T-helper 2 cell treated with Interferon-gamma antibody and Interleukin-4, amounts not matched to agents 5 μg/mL and 100 μg/mL, for 36 hours (primary cell): ENCODE results near the gene FAM222A.

Source experiments
- DNase-seq: peaks from one replicate; pipeline ENCODE4 v3.0.0; 2021; ENCODE audit warnings: low spot score
- H3K27ac Mint-ChIP-seq: one replicate; pipeline ENCODE4 v1.8.0; 2021; ENCODE audit warnings: mild to moderate bottlenecking, mixed read lengths
- H3K27me3 Mint-ChIP-seq: one replicate; pipeline ENCODE4 v1.8.0; 2021; ENCODE audit warnings: low read depth, mixed read lengths
- H3K36me3 Mint-ChIP-seq: one replicate; pipeline ENCODE4 v1.8.0; 2021; ENCODE audit warnings: low read depth, mixed read lengths
- H3K4me1 Mint-ChIP-seq: one replicate; pipeline ENCODE4 v1.8.0; 2021; ENCODE audit warnings: low read depth, mixed read lengths
- H3K4me3 Mint-ChIP-seq: one replicate; pipeline ENCODE4 v1.8.0; 2022; ENCODE audit warnings: mild to moderate bottlenecking, moderate library complexity, mixed read lengths
- H3K9me3 Mint-ChIP-seq: one replicate; pipeline ENCODE4 v1.8.0; 2021; ENCODE audit warnings: mixed read lengths

FAM222A gene

GRCh38 chr12:109814600-109815150 is 101.0 kb downstream of the FAM222A start:
- no peaks in the 10 kb centered on the region for H3K4me1 Mint-ChIP-seq

DNA sequence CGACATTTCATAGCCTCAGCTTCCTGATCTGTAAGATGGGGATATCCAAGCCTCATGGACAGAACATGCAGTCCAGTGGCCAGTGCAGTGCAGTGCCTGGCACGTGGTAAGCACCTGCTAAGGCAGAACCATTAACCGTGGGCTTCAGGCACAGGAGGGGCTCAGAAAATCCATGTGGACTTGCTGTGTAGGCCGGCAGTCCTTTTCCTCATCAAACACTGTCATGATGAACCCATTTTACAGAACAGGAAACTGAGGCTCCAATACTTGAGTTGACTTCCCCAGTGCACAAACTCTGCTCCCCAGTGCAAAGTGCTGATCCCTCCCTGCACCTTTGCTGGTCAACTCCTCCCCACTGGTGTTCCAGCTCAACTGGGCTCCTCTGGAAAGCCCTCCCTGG is 101.6 kb downstream of the FAM222A start:
- no peak for DNase-seq
- Mint-ChIP-seq H3K4me3 (no peak overlapping the region), H3K9me3 (no peaks in the 10 kb centered on the region), H3K36me3 (no peaks in the 10 kb centered on the region), H3K27me3 (no peaks in the 10 kb centered on the region), H3K27ac (no peak overlapping the region), H3K4me1 (no peaks in the 10 kb centered on the region)

More at GRCh38 chr12:109814600-109815150, 101.0 kb downstream of the FAM222A start:
- H3K9me3 Mint-ChIP-seq: no peaks in the 10 kb centered on the region
- no peak overlapping the region for H3K27ac Mint-ChIP-seq
- no peak overlapping the region for H3K4me3 Mint-ChIP-seq
- DNase-seq: no peak
- H3K27me3 Mint-ChIP-seq: no peaks in the 10 kb centered on the region
- H3K36me3 Mint-ChIP-seq: no peaks in the 10 kb centered on the region

DNA sequence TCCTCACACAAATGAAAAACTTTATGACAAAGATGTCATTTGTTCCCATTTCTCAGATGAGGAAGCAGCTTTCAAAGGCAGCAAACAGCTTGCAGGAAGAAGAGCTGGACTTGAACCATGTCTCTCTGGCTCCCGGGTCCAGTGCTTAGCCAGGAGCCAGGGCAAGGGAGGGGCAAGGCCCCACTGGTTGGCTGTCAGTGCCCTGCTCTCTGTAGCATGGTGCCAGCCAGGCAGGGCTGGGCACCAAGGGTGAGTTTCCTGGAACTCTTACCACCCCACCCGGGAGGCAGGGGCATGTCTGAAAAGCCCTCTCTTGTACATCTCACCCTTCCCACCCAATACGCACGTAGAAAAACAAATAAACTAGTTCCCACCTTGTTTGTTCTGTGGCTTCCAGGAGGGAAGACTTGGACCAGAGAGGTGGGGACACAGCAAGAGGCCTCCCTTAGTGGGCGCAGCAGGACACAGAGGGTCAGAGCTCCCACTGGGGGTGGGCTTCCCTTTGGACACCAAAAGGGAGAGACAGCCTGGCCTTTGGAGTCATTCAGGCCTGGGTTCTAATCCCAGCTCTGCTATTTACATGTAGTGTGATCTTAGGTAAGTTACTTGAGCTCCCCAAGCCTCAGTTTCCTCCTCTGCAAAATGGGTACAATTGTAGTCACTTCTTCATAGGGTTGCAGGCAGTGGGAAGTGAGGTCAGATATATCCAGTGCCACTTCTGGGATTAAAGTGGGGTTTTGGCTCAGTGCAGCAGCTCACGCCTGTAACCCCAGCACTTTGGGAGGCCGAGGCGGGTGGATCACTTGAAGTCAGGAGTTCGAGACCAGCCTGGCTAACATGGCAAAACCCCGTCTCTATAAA is 102.4 kb downstream of the FAM222A start:
- DNase-seq: no peak
- Mint-ChIP-seq H3K9me3 (no peaks in the 10 kb centered on the region), H3K4me3 (no peak overlapping the region), H3K27me3 (no peaks in the 10 kb centered on the region), H3K27ac (no peak overlapping the region), H3K4me1 (no peaks in the 10 kb centered on the region), H3K36me3 (no peaks in the 10 kb centered on the region)

DNA sequence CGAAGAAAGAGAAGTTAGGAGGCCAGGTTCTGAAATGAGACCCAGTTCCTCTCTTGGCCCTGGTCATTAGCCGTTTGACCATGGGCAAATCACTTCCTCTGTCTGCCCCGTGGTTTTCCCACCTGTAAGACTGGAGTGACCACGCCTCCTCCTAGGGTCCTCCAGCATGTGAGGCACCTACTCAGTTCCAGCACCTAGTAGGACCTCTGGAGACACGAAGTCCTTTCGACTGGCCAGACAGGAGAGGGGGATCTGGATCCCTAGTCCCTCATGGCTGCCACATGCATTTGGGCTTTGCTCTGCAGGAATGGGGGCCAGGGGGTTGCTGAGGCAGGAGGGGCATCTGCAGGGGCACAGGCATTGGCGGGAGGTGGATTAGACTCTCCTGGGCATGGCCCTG is 103.2 kb downstream of the FAM222A start:
- Mint-ChIP-seq H3K4me3 (no peak overlapping the region), H3K9me3 (no peaks in the 10 kb centered on the region), H3K27ac (no peak overlapping the region), H3K36me3 (no peaks in the 10 kb centered on the region), H3K4me1 (no peaks in the 10 kb centered on the region), H3K27me3 (no peaks in the 10 kb centered on the region)
- no peak for DNase-seq

GRCh38 chr12:109817627-109818231 is 104.1 kb downstream of the FAM222A start:
- Mint-ChIP-seq H3K9me3 (no peaks in the 10 kb centered on the region), H3K36me3 (no peaks in the 10 kb centered on the region), H3K4me3 (no peak overlapping the region), H3K27ac (no peak overlapping the region), H3K27me3 (no peaks in the 10 kb centered on the region), H3K4me1 (no peaks in the 10 kb centered on the region)
- DNase-seq: no peak

DNA sequence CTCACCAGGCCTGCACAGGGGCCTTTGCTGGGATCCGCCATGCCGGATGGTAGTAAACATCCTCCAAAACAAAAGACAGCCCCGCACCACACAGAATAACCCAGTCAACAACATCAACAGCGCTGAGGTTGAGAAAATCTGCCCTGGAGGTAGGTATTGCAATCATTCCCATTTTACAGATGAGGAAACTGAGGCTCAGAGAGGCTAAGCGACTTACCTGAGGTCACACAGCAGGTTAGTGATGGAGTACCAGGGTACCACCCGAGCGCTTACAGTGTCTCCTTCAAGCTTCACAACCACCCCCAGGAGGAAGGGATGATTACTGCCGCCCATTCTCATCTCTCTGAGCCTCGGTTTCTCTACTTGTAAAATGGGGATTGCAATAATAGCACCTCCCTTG is 104.6 kb downstream of the FAM222A start:
- no peak for DNase-seq
- Mint-ChIP-seq H3K4me3 (no peak overlapping the region), H3K27me3 (no peaks in the 10 kb centered on the region), H3K4me1 (no peaks in the 10 kb centered on the region), H3K9me3 (no peaks in the 10 kb centered on the region), H3K27ac (no peak overlapping the region), H3K36me3 (no peaks in the 10 kb centered on the region)

DNA sequence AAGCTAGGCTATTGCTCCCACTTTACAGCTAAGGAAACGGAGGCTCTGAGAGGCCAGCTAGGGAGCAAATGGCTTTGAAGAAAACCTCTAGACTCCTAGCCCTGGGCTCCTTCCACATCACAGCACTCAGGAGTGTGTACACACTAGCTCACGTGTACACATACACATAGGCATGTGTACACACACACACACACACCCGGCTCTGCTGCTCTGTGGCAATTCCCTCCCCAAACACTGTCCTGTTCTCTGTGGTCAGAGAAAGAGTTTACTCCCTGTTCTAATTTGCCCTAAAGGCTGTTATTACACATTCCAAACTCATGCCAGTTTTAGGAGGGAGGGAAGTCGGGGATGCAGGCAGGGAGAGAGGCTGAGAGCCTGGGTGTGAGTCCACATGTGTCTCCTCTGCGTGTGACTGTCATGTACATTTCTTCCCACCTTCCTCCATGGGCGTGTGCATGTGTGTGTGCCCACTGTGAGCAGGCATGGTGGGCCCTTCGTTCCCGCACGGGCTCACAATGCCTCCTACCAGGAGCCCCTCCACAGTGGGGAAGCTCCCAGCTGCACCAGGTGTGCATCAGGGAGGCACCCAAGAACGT is 105.4 kb downstream of the FAM222A start:
- Mint-ChIP-seq H3K27ac (no peak overlapping the region), H3K9me3 (no peaks in the 10 kb centered on the region), H3K4me3 (no peak overlapping the region), H3K27me3 (no peaks in the 10 kb centered on the region), H3K4me1 (no peaks in the 10 kb centered on the region), H3K36me3 (no peaks in the 10 kb centered on the region)
- DNase-seq: no peak
